AG04450 (cell line): ENCODE results near the gene XYLB. TPM values are rescaled to one million over a fixed set of nuclear protein-coding genes. Genes with fewer than 3 reads are reported as not detected.

Experiments
- CTCF ChIA-PET: fragments of 300-600, 350-600 bp; formaldehyde crosslinking; extraction: SDS; loops from one replicate; lab custom pipeline; 2022; ENCODE audit warnings: antibody characterized with exemption, inconsistent platforms; lab: Charles Lee
- POLR2A ChIA-PET: fragments of 350-600 bp; formaldehyde crosslinking; extraction: SDS; loops from one replicate; lab custom pipeline; 2021; ENCODE audit warnings: antibody characterized with exemption, inconsistent platforms; lab: Yijun Ruan, JAX
- DNase-seq: peaks from one replicate; pipeline ENCODE4 v3.0.0-alpha.2; 2011; ENCODE audit warnings: low read depth, low spot score
- H3K27ac ChIP-seq: one replicate; pipeline ENCODE4 v1.5.1; 2012; ENCODE audit warnings: low read depth, low read length, control low read depth
- H3K27me3 ChIP-seq: one replicate; pipeline ENCODE4 v1.6.0; 2012; ENCODE audit warnings: low read length; ENCODE audit not compliant: control insufficient read depth, insufficient read depth
- H3K4me3 ChIP-seq: 2 replicates; pipeline ENCODE4 v1.5.1; 2011; ENCODE audit warnings: mild to moderate bottlenecking, low read depth, low read length, control low read depth
- H3K9me3 ChIP-seq: 2 replicates; pipeline ENCODE4 v1.5.1; 2012; ENCODE audit warnings: low read length; ENCODE audit not compliant: control insufficient read depth, insufficient read depth
- polyA plus RNA-seq: library from polyadenylated mRNA; depleted of rRNA; stranded (reverse); fragments of >200 nt; gene quantifications from 2 replicates; pipeline ENCODE4 v1.2.3, GENCODE V29; 2011
- TF ChIP-seq, protein P1 (sequence below): IDR thresholded peaks from 2 replicates; pipeline ENCODE4 v1.5.1; 2011; ENCODE audit warnings: low read depth, low read length, control low read depth, inconsistent platforms

Gene XYLB
- polyA plus RNA-seq, 1 experiment = 4.0 TPM

DNA sequence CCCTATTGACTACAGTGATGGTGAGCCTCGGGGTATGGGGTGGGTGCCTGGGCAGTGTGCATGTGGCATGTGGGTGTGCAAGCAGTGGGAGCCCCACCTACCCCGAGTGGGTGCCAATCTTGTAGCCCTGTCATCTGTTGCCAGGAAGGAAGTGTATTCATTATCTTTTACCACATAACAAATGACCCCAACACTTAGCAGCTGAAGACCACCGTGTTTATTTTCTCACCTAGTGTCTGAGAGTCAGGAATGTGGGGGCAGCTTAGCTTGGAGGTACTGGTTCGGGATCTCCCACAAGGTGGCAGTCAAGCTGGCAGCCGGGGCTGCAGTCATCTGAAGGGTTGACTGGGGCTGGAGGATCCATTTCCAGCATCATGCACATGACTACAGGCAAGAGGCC lies 21.7 kb downstream of the XYLB start:
- TF ChIP-seq, protein P1, sequence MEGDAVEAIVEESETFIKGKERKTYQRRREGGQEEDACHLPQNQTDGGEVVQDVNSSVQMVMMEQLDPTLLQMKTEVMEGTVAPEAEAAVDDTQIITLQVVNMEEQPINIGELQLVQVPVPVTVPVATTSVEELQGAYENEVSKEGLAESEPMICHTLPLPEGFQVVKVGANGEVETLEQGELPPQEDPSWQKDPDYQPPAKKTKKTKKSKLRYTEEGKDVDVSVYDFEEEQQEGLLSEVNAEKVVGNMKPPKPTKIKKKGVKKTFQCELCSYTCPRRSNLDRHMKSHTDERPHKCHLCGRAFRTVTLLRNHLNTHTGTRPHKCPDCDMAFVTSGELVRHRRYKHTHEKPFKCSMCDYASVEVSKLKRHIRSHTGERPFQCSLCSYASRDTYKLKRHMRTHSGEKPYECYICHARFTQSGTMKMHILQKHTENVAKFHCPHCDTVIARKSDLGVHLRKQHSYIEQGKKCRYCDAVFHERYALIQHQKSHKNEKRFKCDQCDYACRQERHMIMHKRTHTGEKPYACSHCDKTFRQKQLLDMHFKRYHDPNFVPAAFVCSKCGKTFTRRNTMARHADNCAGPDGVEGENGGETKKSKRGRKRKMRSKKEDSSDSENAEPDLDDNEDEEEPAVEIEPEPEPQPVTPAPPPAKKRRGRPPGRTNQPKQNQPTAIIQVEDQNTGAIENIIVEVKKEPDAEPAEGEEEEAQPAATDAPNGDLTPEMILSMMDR = no peak
- ChIA-PET POLR2A (no interaction called here), CTCF (interaction anchor here (2.0 kb wide), 1 partner anchor 22 kb away, joined by 6 read pairs; the partner anchor contains the start of gene XYLB)

DNA sequence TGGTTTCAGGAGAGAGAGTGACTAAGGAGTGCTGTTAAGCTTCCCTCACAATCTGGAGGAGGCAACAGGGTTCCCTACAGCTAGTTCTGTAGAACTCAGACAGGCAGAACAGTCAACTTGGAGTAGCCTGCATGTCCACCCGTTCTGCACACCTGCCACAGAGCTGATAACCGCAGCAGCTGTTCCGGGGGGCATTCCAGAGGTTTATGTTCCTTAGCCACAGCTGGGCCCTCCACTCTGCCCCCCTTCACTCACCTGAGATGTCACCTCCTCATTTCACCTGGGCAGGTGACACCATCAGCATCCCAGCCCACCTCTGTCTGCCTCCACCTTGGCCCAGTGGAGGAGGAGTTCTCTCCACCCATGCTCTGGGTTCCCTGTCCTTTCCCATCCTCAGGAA lies 22.6 kb downstream of the XYLB start:
- no peak for DNase-seq
- Histone ChIP-seq H3K27me3 (no peaks in the 10 kb centered on the region), H3K9me3 (no peaks in the 10 kb centered on the region), H3K4me3 (no peak overlapping the region), H3K27ac (no peak overlapping the region)
- POLR2A ChIA-PET = no interaction called here
- TF ChIP-seq, protein P1 = no peak
- CTCF ChIA-PET = interaction anchor here (2.0 kb wide), 1 partner anchor 22 kb away, joined by 6 read pairs; the partner anchor contains the start of gene XYLB

More for the DNA sequence above, 21.7 kb downstream of the XYLB start:
- Histone ChIP-seq H3K4me3 (no peak overlapping the region), H3K27me3 (no peaks in the 10 kb centered on the region), H3K27ac (no peak overlapping the region), H3K9me3 (no peaks in the 10 kb centered on the region)
- DNase-seq = no peak

DNA sequence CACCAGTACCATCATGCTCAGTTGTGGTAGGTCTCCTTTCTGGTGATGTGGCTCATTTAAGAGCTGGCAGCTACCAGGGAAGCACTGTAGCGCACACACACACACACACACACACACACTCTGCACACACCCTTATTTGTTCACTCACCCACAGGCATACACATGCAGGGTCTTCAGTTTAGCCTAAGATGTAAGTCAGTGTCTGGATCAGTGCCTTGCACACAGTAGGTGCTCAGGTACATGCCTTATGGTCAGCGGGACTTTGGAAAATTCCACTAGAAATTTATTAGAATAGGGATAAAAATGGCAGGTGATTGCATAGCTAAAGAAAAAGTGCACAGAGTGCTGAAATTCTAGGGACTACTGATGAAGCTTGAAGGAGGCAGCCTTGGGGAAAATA lies 23.6 kb downstream of the XYLB start:
- no peaks in the 10 kb centered on the region for H3K27me3 ChIP-seq
- POLR2A ChIA-PET = no interaction called here

DNA sequence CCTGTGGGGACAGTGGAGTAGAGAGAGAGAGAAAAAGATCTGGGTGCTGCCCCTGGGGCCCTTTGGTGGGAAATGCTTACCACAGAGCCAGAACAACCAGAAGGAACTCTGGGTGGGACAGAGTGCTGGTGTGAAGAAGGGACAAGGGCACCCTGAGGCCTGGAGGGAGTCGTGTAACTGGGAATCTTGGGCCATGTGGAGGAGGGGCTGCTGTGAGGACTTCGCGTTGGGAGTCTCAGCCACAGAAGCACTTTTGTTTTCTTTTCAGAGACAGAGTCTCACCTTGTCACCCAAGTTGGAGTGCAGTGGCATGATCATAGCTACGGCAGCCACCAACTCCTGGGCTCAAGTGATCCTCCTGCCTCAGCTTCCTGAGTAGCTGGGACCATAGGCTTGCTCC lies 24.3 kb downstream of the XYLB start:
- no peaks in the 10 kb centered on the region for H3K9me3 ChIP-seq
- H3K27ac ChIP-seq = no peak overlapping the region
- H3K27me3 ChIP-seq = no peaks in the 10 kb centered on the region
- POLR2A ChIA-PET = no interaction called here
- CTCF ChIA-PET = no interaction called here
- TF ChIP-seq, protein P1 = no peak
- DNase-seq = no peak
- H3K4me3 ChIP-seq = no peak overlapping the region

More for the DNA sequence above, 23.6 kb downstream of the XYLB start:
- no peaks in the 10 kb centered on the region for H3K9me3 ChIP-seq
- DNase-seq = no peak
- TF ChIP-seq, protein P1 = no peak
- no peak overlapping the region for H3K4me3 ChIP-seq
- CTCF ChIA-PET = interaction anchor here (0.7 kb wide), 1 partner anchor 30 kb away, joined by 3 read pairs; no protein-coding TSS in a partner anchor
- no peak overlapping the region for H3K27ac ChIP-seq

DNA sequence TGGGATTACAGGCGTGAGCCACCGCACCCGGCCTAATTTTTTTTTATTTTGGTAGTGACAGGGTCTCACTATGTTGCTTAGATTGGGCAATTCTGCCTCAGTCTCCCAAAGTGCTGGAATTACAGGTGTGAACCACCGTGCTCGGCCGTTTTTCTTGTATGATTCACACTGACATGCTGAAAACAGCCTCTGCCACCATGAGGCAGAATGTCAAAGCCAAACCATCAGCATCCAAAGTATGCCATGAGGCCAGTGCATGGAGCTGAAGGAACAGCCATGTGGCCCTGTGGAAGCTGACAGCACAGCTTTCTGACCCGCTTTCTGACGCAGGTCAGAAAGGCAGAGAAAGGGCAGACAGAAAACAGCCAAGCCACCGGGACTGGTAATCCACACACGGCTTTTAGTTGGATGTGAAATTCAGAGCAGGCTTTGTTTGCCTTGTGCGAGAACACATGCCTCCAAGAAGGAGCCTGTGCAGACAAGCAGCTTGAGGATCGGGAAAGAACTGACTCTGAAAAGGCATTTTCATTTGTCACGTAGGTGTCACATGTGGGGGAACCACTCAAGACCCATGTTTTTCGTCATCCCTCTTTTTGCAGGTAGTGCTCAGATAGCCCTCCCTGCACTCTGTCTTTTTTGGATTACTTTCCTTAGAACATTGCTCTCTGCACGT lies 25.1 kb downstream of the XYLB start:
- H3K27ac ChIP-seq = no peak overlapping the region
- ChIA-PET POLR2A (no interaction called here), CTCF (interaction anchor here (0.8 kb wide), 1 partner anchor 25 kb away, joined by 3 read pairs; the partner anchor contains the start of gene XYLB)
- DNase-seq = no peak
- no peaks in the 10 kb centered on the region for H3K27me3 ChIP-seq
- TF ChIP-seq, protein P1 = no peak
- H3K4me3 ChIP-seq = no peak overlapping the region
- H3K9me3 ChIP-seq = no peaks in the 10 kb centered on the region
